GM21381 (cell line): Measurements from ENCODE around the gene CFAP46.

ENCODE experiments used
- ATAC-seq: cut with Tn5 transposase; IDR thresholded peaks from one replicate; pipeline ENCODE4 v1.9.1; 2021; ENCODE audit warnings: mild to moderate bottlenecking, moderate library complexity; ENCODE audit not compliant: unreplicated experiment

Gene CFAP46

DNA sequence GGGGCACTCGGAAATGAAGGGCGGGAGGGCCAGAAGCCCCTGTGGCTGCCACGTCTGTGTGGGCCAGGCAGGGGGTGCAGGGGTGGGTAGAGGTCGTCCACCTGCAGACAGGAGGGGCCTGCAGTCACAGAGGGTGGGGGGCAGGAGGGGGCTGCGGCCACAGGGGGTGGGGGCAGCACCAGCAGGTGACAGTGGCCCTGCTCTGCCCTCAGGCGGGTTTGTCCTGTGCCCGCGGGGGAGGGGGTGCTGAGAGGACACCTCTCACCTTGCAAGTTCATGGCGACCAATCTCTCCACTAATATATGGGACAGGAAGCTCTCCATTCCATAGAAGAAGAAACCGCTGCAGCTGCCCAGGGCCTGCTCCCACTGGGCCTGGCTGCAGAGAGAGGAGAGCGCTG is 129.8 kb downstream of the CFAP46 start:
- ATAC-seq: no peak

DNA sequence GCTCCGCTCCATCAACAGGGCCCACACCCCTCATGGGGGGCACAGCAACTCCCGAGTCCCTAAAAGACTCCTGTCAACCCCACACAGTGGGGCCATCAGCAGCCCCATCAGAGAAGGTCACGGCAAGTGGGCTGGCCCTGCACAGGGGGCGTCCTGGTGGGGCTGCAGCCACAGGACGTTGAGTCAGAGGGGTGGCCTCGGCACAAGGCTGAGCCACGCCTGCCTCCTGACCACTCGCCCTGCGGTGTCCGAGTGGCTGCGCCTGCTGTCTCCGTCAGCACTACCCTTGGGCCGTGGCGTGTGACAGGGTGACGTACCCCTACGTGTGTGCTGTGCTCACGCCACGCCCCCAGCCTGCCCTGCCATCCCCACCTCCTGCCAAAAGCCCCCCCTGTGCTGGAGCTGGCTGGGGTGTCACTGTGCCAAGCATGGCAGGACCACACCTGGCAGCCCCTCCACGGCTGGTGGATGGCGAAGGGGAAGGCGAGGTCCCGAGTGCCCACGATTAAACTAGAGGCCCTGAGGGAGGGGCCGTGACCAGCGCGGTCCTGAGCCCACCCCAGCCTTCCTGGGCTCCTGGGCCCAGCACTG is 130.4 kb downstream of the CFAP46 start:
- no peak for ATAC-seq

- ATAC-seq: no peak
These were observed 131.3 kb downstream of the CFAP46 start for GRCh38 chr10:132810807-132811700.

DNA sequence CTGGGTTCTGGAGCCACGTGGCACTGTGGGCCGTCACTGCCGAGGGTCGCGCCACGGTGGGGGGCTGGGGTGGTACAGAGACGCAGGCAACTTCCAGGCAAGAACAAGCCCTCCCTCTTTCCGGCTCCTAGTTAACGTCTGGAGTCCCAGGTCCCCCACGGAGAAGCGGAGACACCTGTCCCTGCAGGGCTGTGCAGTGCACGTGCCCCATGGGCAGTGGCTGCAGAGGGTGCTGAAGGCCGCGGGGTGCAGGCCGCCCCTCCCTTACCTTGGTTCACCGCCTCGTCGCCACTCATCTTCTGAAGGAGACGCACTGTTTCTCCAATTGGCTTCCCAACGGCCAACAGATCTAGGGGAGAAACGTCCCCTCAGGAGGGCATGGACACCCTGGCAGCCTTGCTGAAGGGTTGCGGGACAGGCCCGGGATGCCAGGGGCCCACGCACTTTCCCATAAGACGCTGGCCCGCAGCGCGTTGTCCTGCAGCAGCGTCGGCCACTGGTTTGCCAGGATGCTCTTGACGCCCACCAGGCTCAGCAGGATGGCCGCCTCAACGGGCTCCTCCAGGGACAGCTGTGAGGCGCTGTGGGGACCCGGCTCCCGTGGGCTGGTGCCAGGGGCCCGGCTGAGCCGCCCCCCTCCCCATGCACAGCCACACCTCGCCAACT is 132.1 kb downstream of the CFAP46 start:
- no peak for ATAC-seq

- ATAC-seq: no peak
These were observed 132.9 kb downstream of the CFAP46 start for GRCh38 chr10:132809232-132810140.

- ATAC-seq: no peak
These were observed 133.8 kb downstream of the CFAP46 start for GRCh38 chr10:132808383-132809231.

DNA sequence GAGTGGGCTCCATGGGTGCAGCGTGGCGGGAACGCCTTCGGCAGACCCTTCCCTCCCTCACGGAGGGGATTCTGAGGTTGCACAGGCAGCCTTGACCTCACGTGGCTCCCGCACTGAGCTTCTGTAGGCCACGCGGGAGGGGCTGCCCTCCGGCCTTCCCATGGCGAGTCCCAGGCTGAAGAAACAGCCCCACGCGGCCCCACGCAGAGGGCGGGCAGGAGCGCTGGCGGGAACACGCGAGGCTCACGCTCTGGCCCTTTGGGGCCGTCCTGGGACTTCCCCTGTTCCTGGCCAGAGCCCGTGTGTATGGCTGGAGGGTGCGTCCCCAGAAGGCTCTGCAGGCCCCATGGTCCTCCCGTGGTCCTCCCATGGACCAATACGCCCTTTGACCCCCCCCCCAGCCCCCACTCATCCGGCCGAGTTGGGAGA is 134.7 kb downstream of the CFAP46 start:
- no peak for ATAC-seq

- ATAC-seq: no peak
These were observed 135.8 kb downstream of the CFAP46 start for GRCh38 chr10:132806561-132807003.

- ATAC-seq: no peak
These were observed 136.3 kb downstream of the CFAP46 start for GRCh38 chr10:132806110-132806509.

DNA sequence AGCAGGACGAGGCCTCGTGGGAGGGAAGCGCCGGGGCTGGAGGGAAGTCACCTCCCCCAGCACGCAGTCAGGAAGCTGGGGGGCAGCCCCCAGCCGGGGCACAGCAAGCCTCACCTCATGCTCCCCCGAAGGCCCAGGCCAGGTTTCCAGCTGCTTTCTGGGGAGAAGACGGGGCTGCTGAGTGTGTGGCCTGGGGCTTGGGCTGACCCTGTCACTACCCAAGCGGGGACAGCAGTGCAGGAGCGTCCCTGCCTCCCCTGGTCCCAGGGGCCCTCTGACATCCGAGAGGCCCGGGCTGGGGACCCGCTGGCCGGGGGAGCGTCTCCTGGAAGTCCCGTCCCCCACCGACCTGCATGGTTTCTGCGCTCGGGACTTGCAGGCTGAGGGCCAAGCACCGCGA is 136.8 kb downstream of the CFAP46 start:
- ATAC-seq: no peak

- no peak for ATAC-seq
These were observed 137.5 kb downstream of the CFAP46 start for GRCh38 chr10:132804785-132805426.

DNA sequence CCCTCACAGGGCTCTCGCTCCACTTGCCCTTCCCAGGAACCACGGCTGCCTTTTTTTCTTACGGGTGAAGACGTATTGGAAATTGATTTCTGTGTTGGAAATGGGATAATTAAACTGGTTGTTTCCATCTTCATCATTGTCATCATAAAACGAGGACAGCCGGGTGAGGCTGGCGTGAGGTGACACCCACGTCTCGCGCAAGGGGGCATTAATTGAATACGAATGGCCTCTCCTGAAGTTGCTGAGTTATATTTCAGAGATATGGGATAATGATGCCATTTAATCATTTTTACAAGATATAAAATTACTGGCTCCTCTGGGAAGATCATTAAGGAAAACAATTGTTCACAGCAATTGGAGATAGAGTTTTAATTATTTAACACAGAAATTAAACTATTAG is 138.1 kb downstream of the CFAP46 start:
- no peak for ATAC-seq

DNA sequence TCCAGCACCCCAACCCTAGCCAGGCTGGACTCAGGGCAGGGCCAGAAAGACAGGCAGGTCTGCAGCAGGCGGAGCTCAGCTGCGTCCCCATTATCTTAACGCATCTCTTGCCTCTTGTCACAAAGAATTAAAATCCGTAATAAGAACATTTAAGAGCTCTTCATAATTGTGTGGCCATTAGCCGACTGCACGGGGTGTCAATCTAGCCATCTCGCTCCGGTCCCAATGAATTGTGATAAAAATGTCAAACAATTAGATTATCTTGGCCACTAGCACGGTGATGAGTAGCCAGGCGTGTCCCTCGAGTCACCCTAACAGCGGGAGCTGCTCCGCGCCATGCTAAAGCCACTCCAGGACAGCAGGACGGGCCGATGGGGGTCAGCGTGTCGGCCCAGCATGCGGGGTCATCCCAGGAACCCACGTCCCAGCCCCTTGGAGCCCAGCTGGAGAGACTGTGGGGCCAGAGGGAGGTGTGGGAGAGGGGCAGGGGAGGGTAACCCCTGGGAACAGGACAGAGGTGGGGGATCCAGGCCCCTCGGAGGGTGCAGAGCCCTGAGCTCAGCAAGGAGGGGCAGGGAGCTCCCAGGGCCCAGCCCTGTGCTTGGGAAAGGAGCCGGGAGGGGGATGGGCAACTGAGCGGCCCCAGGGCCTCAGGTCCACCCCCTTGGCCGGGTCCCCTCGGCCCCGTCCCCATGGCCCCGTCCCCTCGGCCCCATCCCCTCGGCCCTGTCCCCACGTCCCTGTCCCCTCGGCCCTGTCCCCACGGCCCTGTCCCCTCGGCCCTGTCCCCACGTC is 138.8 kb downstream of the CFAP46 start:
- ATAC-seq: no peak

- ATAC-seq: no peak
These were observed 139.6 kb downstream of the CFAP46 start for GRCh38 chr10:132802694-132803320.

DNA sequence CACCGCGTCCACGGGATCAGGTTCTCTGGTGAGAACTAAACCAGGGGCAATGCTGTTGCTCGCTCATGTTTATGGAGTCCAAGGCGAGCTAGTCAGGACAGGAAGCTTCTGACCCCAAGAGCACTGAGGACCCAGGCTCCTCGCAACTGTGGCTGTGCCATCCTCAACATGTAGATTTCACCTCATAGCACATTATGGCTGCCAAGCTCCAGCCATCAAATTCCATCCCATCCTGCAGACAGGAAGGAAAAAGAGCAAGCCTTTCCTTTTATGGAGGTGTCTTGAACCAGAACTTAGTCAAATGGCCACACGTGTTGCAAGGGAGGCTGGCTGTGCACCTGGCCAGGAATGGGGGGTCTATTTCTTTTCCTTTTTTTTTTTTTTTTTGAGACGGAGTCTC is 140.3 kb downstream of the CFAP46 start:
- no peak for ATAC-seq

- ATAC-seq: no peak
These were observed 142.5 kb downstream of the CFAP46 start for GRCh38 chr10:132799865-132800264.

GRCh38 chr10:132798876-132799275 is 143.5 kb downstream of the CFAP46 start:
- no peak for ATAC-seq

GRCh38 chr10:132798403-132798802 is 144.0 kb downstream of the CFAP46 start:
- no peak for ATAC-seq
